PFSK-1 (cell line): ENCODE results near the gene CDKN3.

Source experiments
- FOXP2 ChIP-seq: optimal IDR thresholded peaks from 2 replicates; pipeline ENCODE3; 2011; ENCODE audit warnings: borderline replicate concordance, control low read depth, inconsistent platforms; ENCODE audit not compliant: insufficient read depth; ENCODE audit errors: extremely low read length, extremely low read depth
- POLR2AphosphoS5 ChIP-seq: IDR thresholded peaks from 2 replicates; pipeline ENCODE4 v1.6.1; 2012; ENCODE audit warnings: low read depth, mild to moderate bottlenecking, control low read depth, low read length, moderate library complexity
- SIN3A ChIP-seq: IDR thresholded peaks from 2 replicates; pipeline ENCODE4 v1.6.1; 2012; ENCODE audit warnings: mild to moderate bottlenecking, low read length, moderate library complexity, borderline replicate concordance; ENCODE audit not compliant: insufficient read depth
- TAF1 ChIP-seq: IDR thresholded peaks from 2 replicates; pipeline ENCODE4 v1.6.1; 2012; ENCODE audit warnings: low read length, control low read depth, borderline replicate concordance; ENCODE audit not compliant: insufficient read depth
- TF ChIP-seq, protein P1 (sequence below), 2 experiments: IDR thresholded peaks; 2 replicates each; pipeline versions ENCODE4 v1.6.1 to v1.8.0; 2011 to 2012; ENCODE audit warnings: low read depth in 2 of 2, low read length in 2 of 2, control low read depth in 1 of 2, inconsistent platforms in 1 of 2, mild to moderate bottlenecking in 1 of 2, moderate library complexity in 1 of 2; ENCODE audit not compliant: insufficient read depth in 1 of 2

CDKN3 gene

DNA sequence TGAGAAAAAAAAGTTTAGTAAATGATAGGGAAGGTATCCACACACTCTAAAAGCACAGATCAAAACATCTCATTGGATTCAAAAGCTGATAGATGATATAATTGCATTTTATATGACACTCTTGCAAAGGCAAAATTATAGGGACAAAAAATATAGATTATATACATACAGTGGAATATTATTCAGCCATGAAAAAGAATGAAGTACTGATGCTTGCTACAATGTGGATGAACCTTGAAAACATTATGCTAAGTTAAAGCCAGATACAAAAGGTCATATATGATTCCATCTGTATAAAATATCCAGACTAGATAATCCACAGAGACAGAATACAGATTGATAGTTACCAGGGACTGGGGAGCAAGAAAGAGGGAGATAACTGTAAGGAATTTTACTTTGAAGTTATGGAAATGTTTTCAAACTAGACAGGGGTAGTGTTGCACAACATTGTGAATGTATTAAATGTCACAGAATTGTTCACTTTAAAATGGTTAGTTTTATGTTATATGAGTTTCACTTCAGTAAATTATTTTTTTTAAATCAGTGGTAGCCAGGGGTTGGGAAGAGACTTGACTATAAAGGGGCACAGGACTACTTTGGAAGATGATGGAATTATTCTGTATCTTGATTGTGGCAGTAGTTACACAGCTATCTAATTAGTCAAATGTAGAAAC, 41.7 kb upstream of the CDKN3 start:
- TF ChIP-seq TAF1 (no peak), POLR2AphosphoS5 (no peak), SIN3A (no peak)
- TF ChIP-seq, protein P1, sequence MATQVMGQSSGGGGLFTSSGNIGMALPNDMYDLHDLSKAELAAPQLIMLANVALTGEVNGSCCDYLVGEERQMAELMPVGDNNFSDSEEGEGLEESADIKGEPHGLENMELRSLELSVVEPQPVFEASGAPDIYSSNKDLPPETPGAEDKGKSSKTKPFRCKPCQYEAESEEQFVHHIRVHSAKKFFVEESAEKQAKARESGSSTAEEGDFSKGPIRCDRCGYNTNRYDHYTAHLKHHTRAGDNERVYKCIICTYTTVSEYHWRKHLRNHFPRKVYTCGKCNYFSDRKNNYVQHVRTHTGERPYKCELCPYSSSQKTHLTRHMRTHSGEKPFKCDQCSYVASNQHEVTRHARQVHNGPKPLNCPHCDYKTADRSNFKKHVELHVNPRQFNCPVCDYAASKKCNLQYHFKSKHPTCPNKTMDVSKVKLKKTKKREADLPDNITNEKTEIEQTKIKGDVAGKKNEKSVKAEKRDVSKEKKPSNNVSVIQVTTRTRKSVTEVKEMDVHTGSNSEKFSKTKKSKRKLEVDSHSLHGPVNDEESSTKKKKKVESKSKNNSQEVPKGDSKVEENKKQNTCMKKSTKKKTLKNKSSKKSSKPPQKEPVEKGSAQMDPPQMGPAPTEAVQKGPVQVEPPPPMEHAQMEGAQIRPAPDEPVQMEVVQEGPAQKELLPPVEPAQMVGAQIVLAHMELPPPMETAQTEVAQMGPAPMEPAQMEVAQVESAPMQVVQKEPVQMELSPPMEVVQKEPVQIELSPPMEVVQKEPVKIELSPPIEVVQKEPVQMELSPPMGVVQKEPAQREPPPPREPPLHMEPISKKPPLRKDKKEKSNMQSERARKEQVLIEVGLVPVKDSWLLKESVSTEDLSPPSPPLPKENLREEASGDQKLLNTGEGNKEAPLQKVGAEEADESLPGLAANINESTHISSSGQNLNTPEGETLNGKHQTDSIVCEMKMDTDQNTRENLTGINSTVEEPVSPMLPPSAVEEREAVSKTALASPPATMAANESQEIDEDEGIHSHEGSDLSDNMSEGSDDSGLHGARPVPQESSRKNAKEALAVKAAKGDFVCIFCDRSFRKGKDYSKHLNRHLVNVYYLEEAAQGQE (IDR thresholded peaks at IDR 0.05; ENCODE audit: insufficient read depth in 1 of 2, low read depth in 2 of 2, low read length in 2 of 2), result no peak

DNA sequence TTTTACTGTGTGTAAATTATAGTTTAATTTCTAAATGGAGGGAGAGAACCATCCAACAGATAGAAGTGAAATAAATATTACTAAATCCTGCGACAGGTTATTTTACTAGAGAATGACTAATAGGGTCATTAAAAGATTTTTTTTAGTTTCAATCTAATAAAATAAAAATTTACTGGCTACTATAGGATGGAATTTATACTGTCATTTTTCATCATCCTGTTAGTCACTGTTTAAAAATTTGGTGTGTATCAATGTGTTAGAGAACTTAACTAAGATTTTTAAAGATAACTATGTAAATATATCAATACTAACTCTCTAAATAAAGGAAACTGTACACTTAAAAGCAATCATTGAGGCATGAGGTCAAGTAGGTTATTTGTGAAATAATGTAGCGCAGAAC, 41.1 kb upstream of the CDKN3 start:
- TF ChIP-seq FOXP2 (no peak), TAF1 (no peak), SIN3A (no peak), POLR2AphosphoS5 (no peak)
- TF ChIP-seq, protein P1 (IDR thresholded peaks at IDR 0.05; ENCODE audit: insufficient read depth in 1 of 2, low read depth in 2 of 2, low read length in 2 of 2), result no peak

DNA sequence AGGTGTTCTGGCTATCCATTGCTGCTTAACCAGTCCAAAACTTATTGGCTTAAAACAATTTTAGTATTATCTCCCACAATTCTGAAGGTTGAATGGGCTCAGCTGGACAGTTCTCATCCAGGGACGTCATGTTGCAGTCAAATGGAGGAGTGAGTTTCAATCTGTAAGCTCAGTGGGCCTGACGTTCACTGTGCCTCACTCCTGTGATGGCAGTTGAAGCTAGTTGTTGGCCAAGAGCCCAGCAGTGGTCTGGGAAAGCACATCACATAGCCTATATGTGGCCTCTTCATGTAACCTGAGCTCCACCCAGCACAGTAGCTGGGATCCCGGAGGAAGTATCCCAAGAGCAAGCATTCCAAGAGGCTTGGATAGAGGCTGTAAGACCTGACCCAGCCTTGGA, 40.6 kb upstream of the CDKN3 start:
- TF ChIP-seq SIN3A, result no peak
- no peak for TF ChIP-seq POLR2AphosphoS5
- TF ChIP-seq, protein P1 (IDR thresholded peaks at IDR 0.05; ENCODE audit: insufficient read depth in 1 of 2, low read depth in 2 of 2, low read length in 2 of 2), result 0 out of 4 replicates have a peak, but pooled peaks of 1 of the 2 experiments have one; percentile 33
- TF ChIP-seq TAF1, result no peak
- no peak for TF ChIP-seq FOXP2

DNA sequence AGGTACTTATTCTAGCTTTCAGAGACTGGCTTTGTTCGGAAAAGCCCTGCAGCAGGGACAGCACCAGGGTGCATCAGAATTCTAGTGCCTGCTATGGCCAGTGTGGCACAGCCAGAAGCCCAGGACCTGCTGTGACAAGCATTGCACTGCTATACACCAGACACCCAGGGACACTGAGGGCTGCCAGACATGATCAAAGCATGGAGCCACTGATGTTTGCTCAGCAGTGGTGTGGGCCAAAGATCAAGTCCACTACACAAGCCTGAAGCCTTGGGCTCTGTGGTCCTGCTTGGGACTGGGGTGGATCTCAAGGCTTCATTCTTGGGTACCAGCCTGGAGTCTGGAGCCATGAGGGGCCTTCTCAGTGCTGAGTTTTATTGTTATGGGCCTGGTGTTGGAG, 36.1 kb upstream of the CDKN3 start:
- TF ChIP-seq, protein P1 (IDR thresholded peaks at IDR 0.05; ENCODE audit: insufficient read depth in 1 of 2, low read depth in 2 of 2, low read length in 2 of 2), result no peak
- TF ChIP-seq POLR2AphosphoS5, result no peak

- TF ChIP-seq SIN3A, result no peak
- no peak for TF ChIP-seq TAF1
- TF ChIP-seq, protein P1 (IDR thresholded peaks at IDR 0.05; ENCODE audit: insufficient read depth in 1 of 2, low read depth in 2 of 2, low read length in 2 of 2), result no peak
- TF ChIP-seq FOXP2, result no peak
- no peak for TF ChIP-seq POLR2AphosphoS5
These were observed 34.7 kb upstream of the CDKN3 start for GRCh38 chr14:54362089-54362504.
